KMS-11 (cell line): ENCODE data around the gene MBD6.
"Not testable (repeated sequence)": the region's sequence is repeated elsewhere in the genome, so short reads cannot be mapped to it uniquely, and the experiment has no call there.

Experiments used
- H2AFZ ChIP-seq: fragments of 200-600 bp; sonication (generic); 2 replicates; pipeline ENCODE4 v1.6.1; 2016; ENCODE audit warnings: antibody characterized with exemption, mixed run types, low read depth
- H3K27ac ChIP-seq: fragments of 200-600 bp; sonication (generic); 2 replicates; pipeline ENCODE4 v1.6.1; 2016; ENCODE audit warnings: mild to moderate bottlenecking, mixed run types
- H3K27me3 ChIP-seq: fragments of 200-600 bp; sonication (generic); 2 replicates; pipeline ENCODE4 v1.6.1; 2017; ENCODE audit warnings: mild to moderate bottlenecking, low read depth, mixed run types, moderate library complexity; ENCODE audit not compliant: insufficient read depth
- H3K36me3 ChIP-seq: fragments of 200-600 bp; sonication (generic); 2 replicates; pipeline ENCODE4 v1.6.1; 2017; ENCODE audit warnings: mild to moderate bottlenecking, mixed run types; ENCODE audit not compliant: insufficient read depth
- H3K4me1 ChIP-seq: fragments of 200-600 bp; sonication (generic); 2 replicates; pipeline ENCODE4 v1.6.1; 2016; ENCODE audit warnings: mild to moderate bottlenecking, low read depth, mixed run types; ENCODE audit not compliant: poor library complexity, severe bottlenecking
- H3K4me2 ChIP-seq: fragments of 200-600 bp; sonication (generic); 2 replicates; pipeline ENCODE4 v1.7.0; 2016; ENCODE audit warnings: mild to moderate bottlenecking, mixed run types
- H3K4me3 ChIP-seq: fragments of 200-600 bp; sonication (generic); IDR thresholded peaks from 2 replicates; pipeline ENCODE4 v1.6.1; 2017; ENCODE audit warnings: low read depth, low read length, mixed read lengths; ENCODE audit not compliant: insufficient read depth
- H3K79me2 ChIP-seq: fragments of 200-600 bp; sonication (generic); 2 replicates; pipeline ENCODE4 v1.6.1; 2016; ENCODE audit warnings: low read depth, mixed run types; ENCODE audit not compliant: insufficient read depth
- H3K9ac ChIP-seq: fragments of 200-600 bp; sonication (generic); 2 replicates; pipeline ENCODE4 v1.6.1; 2016; ENCODE audit warnings: mild to moderate bottlenecking, mixed run types
- H4K20me1 ChIP-seq: fragments of 200-600 bp; sonication (generic); 2 replicates; pipeline ENCODE4 v1.6.1; 2016; ENCODE audit warnings: mild to moderate bottlenecking, mixed run types; ENCODE audit not compliant: insufficient read depth
- CTCF ChIP-seq: fragments of 200-600 bp; sonication (generic); conservative IDR thresholded peaks from 2 replicates; pipeline ENCODE4 v1.6.1; 2017; ENCODE audit warnings: low read depth, mild to moderate bottlenecking, antibody characterized with exemption, low read length, moderate library complexity, mixed read lengths

MBD6 gene

GRCh38 chr12:57500213-57500612 lies 22.4 kb upstream of the MBD6 start:
- peaks cover 34% of the 10 kb centered on the region; the same call in 1 of the 2 replicates for H3K36me3 ChIP-seq
- no peak overlapping the region for H2AFZ ChIP-seq
- no peaks in the 10 kb centered on the region for H3K79me2 ChIP-seq

GRCh38 chr12:57502311-57502969 lies 20.2 kb upstream of the MBD6 start:
- not testable (repeated sequence) for H3K9ac ChIP-seq, H3K79me2 ChIP-seq, H4K20me1 ChIP-seq, H3K4me2 ChIP-seq, H2AFZ ChIP-seq, H3K27ac ChIP-seq, H3K4me1 ChIP-seq, H3K4me3 ChIP-seq, H3K27me3 ChIP-seq
- peaks cover 34% of the 10 kb centered on the region; the same call in 1 of the 2 replicates for H3K36me3 ChIP-seq

More at GRCh38 chr12:57500213-57500612, 22.4 kb upstream of the MBD6 start:
- TF ChIP-seq CTCF, result no peak
- Histone ChIP-seq H3K27me3 (no peaks in the 10 kb centered on the region), H3K4me1 (no peaks in the 10 kb centered on the region), H4K20me1 (no peaks in the 10 kb centered on the region), H3K4me2 (no peak overlapping the region), H3K4me3 (no peak overlapping the region), H3K9ac (no peak overlapping the region), H3K27ac (no peak overlapping the region)

DNA sequence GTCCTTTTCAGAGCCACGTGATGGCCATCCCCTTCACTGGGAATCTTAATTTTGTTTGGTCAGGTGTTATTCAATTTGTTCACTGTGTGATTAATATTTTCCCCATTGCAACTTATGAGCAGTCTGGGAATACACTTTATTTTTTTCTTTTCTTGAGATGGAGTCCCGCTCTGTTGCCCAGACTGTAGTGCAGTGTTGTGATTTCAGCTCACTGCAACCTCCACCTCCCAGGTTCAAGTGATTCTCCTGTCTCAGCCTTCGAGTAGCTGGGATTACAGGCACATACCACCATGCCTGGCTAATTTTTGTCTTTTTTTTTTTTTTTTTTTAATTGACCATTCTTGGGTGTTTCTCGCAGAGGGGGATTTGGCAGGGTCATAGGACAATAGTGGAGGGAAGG lies 16.1 kb upstream of the MBD6 start:
- H3K4me2 ChIP-seq, H3K27ac ChIP-seq, H3K79me2 ChIP-seq, H3K9ac ChIP-seq, H3K4me3 ChIP-seq, H3K27me3 ChIP-seq, H3K4me1 ChIP-seq, H2AFZ ChIP-seq, H4K20me1 ChIP-seq: not testable (repeated sequence)
- peaks cover 30% of the 10 kb centered on the region; the same call in 1 of the 2 replicates for H3K36me3 ChIP-seq

DNA sequence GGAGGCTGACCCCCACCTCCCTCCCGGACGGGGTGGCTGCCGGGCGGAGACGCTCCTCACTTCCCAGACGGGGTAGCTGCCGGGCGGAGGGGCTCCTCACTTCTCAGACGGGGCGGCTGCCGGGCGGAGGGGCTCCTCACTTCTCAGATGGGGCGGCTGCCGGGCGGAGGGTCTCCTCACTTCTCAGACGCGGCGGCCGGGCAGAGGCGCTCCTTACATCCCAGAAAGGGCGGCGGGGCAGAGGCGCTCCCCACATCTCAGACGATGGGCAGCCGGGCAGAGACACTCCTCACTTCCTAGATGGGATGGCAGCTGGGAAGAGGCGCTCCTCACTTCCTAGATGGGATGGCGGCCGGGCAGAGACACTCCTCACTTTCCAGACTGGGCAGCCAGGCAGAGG lies 14.8 kb upstream of the MBD6 start:
- H3K36me3 ChIP-seq, result peaks cover 28% of the 10 kb centered on the region; the same call in 1 of the 2 replicates
- not testable (repeated sequence) for H3K27ac ChIP-seq, H3K27me3 ChIP-seq, H4K20me1 ChIP-seq, H3K9ac ChIP-seq, H2AFZ ChIP-seq, H3K4me2 ChIP-seq, H3K4me3 ChIP-seq, H3K79me2 ChIP-seq, H3K4me1 ChIP-seq

GRCh38 chr12:57511161-57511560 lies 11.5 kb upstream of the MBD6 start:
- Histone ChIP-seq H2AFZ (no peak overlapping the region), H3K36me3 (peaks cover 35% of the 10 kb centered on the region; the same call in 1 of the 2 replicates), H3K27ac (no peak overlapping the region), H3K79me2 (no peaks in the 10 kb centered on the region), H4K20me1 (no peaks in the 10 kb centered on the region), H3K4me3 (no peak overlapping the region), H3K9ac (no peak overlapping the region), H3K27me3 (no peaks in the 10 kb centered on the region), H3K4me1 (no peaks in the 10 kb centered on the region), H3K4me2 (no peak overlapping the region)
- TF ChIP-seq CTCF, result no peak
